Stimulated activated CD8-positive, alpha-beta memory T cell treated with anti-CD3 and anti-CD28 coated beads, Interleukin-7, amount 100 ng/mL, for 1 hour (primary cell): ENCODE data around the gene RPL14.
"Not testable (repeated sequence)": the region's sequence is repeated elsewhere in the genome, so short reads cannot be mapped to it uniquely, and the experiment has no call there.

Experiments used
- DNase-seq, 2 donors: peaks; one replicate each; pipeline ENCODE4 v3.0.0-alpha.2; 2020; ENCODE audit warnings: low read depth in 2 of 2

The RPL14 gene

DNA sequence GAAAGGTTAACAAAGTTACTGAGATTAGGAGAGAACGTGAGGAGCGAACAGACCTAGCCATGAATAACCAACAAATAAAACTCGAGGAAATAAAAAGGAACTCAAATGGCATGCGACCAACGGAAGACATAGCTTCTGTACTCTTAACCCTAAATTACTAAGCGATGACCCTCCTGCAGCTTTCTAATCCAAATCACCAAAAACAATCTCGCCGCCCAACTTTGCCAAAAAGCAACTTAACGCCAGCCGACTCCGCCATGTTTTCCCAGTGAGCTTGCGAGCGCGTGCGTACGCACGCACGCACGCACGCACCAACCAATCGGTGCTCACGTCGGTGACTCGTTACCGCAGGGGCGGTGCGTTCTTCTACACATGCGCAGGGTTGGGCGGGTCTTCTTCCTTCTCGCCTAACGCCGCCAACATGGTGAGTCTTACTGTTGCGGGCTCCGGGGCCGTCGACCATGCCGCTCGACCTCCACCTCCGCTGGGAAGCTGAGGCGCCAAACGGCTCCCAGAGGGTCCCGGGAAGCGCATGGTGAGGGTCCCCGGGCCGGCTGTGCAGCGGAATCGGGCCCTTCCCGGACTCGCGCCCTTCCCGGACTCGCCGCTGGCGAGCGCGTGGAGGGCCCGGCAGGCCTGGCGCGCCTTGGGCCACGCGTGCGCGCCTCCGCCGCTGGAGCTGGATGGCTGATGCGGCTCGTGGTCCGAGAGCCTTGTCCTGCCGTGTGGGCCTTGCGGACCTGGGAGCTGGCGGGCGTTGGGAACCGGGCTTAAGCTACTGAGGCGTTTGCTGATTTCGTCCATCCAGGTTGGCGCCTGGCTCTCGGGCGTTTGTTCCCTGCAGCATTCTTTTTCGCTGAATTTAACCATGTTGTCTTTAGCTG is at the start of gene RPL14:
Gene RPL14, plus strand, starts transcription at position 400 of the 884 bp plus-strand sequence. Its CDS starts 133 bp downstream, at position 533.
- peak; percentile 83 to 88 for DNase-seq

DNA sequence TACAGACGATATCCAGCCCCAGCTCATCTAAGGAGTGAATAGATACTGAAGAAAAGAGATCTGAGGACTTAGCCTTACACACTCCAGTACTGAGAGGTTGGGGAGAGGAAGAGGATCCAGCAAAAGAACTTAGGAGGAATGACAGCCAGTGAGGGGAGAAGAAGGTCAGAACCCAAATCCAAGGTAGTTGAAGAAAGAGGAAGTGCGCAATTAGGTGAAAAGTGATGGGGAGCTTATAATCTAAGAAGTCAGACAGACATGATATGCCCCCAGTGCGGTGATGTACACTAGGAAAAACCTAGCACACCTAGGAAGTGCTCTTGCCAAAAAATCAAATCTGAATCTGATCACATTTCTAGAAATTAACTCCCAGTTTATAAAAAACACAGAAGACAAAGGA is 49.5 kb upstream of the RPL14 start:
- DNase-seq: no peak

DNA sequence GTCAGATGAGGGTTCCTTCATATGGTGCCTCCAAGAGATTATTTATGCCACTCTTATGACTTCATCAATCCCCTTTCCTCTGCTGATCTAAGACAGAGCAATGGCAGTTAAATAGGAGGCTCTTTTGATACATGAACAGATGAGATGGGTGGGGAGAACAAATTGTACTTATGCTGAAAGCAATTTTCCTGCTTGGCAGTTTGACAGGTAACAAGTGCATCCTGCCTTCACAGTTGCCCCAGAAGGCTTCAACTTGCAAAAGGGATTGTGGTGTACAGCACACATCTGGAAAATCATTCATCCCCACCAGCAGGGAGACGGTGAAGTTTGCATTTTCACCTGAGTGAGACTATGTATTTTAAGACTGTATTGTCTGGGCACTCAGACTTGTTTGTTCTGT is 42.9 kb upstream of the RPL14 start:
- DNase-seq: no peak

DNA sequence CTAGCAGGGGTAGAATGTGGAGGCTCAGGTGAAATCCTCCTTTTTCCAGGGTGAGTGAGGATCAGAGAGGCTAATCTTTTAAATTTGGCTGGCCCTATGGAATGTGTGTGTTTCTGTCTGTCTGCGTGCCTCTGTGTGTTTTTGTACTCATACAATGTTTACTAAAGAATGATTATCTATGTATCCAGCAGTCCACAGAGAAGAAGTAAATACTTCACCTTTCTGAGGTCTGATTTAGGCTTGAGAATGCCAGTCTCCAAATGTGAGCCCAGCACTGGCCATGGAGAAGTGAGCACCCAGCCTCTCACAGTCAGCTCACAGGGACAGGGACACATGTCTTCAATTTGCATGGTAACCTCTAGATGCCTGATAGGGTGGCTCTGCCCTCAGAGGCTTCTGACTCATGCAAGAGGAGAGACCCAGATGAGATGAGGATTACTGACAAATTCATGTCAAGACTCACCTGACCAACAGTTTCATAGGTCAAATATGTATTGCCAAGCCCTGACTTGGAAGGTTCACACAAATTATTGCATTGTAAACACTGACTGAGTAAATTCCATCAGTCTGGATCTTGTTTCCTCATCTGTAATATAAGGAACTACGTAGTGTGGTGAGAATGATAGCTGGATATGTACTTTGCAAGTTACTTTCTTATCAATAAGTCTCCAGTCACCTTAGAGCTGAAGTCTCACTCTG is 39.1 kb upstream of the RPL14 start:
- DNase-seq: no peak

DNA sequence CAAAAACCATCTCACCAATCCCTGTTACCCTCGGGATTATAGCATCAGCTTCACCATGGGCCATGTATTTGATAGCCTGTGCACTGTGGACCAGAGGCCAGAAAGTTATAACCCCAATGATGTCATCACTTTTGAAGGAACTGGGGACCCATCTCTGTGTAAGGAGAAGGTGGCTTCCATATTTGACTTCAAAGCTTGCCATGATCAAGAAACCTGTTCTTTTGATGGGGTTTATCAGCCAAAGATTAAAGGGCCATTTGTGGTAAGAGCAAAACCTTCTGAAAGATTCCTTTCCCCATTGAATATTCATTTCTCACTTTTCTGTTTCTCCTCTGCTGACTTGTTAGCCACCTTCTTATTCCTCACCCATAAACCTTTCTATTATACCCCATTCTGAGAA is 34.3 kb upstream of the RPL14 start:
- no peak for DNase-seq

DNA sequence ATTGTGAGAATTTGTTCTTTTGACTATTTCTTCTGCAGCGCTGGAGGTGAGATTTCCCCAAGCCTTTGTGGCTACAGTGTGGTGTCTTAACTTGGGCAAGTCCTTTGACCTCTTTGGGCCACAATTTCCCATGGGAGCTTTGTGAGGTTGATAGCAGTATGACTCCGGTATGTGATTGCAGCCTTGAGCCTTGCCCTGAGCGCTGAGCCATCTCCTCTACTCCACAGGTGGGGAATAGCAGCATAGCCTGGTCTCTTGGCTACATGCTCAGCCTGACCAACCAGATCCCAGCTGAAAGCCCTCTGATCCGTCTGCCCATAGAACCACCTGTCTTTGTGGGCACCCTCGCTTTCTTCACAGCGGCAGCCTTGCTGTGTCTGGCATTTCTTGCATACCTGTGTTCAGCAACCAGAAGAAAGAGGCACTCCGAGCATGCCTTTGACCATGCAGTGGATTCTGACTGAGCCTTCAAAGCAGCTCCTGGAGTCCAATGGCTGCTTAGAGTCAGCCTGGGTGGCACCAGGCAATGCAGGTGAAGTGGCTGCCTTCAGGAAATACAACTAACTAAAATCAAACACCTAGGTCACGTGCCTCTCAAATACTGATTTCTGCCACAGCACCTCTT is 30.0 kb upstream of the RPL14 start:
- no peak for DNase-seq

DNA sequence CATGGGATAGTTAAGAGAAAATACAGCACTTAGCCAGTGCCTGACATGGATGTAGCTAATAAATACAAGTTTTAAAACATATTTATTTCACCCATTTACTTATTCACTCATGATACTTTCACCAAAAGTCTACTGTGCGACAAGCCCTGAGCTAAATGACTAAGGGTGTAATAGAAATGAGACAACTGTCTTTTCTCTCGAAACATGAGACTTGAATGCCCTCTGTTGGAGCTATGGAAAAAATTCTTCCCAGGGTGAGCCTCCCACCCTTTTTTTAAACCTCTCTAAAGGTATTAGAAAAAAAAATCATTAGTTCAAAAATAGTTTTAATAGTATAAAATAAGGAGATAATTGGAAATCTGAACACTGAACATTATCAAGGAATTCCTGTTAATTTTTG is 24.3 kb upstream of the RPL14 start:
- DNase-seq: no peak

DNA sequence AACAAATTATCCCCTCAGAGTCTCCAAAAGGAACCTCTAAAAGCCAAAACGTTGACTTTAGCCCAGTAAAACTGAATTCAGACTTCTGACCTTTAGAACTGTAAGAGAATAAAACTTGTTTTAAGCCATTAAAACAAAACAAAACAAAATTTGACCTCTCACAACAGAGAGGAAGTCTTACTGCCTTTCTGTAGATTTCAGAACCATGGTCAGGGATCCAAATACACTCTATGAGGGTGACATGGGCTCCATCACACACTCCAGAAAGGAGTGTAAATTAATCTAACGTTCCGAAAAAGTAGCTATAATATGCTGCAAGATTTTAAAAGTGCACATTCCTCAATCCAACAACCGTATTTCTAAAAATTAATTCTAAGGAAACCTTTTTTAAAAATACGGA is 19.2 kb upstream of the RPL14 start:
- no peak for DNase-seq

DNA sequence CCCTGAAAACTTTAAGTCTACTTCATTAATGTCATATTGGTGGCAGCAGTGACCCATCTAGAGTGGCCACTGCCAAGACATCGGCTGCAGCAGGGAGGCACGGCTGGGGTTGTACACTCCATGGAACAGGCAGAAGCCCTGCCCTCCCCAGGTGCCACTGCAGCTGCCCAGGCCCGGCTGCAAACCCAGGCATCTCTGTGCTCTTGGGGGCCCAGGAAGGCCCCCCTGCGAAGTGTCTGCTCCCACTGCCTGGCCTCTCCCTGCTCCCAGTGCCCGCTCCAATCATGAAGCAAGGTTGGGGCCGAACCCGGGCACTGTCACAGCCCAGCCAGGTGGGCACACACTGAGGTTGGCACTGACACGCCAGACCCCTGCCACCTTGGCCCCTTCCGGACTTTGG is 12.1 kb upstream of the RPL14 start:
- no peak for DNase-seq

DNA sequence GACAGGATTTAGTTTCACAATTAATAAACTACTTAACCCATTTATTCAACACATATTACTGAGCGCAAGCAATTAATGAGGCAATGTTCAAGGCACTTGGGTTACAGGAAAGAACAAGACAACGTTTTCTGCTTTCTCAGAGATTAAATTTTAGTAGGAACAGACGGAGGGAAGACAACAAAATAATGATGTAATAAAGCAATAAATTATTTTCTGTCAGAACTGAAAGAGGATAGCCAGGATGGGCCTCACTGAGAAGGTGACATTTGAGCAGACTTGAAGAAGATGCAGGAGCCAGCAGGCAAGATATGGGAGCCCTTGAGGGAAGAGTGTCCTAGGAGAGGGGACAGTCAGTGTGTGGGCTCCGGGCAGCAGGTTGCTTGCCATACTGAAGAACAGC is 11.3 kb upstream of the RPL14 start:
- no peak for DNase-seq

DNA sequence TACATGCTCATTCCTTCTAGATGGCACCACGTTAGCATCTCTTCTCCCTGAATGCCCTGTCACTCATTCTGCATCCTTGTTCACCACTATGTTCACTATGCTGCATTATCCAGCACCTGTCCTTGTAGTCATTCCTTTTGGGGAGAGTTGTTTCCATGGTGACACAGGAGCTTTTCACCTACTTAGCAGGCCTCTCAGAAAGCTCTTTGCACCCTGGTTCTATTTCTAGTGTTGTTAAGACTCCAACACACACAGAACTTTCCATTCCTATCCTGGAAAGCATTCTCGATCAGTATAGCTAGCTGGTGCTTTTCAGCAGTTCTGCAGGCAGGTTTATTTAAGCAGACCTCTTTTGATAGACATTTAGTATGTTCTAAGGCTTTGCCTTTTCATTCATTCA is 6.7 kb upstream of the RPL14 start:
- no peak for DNase-seq

DNA sequence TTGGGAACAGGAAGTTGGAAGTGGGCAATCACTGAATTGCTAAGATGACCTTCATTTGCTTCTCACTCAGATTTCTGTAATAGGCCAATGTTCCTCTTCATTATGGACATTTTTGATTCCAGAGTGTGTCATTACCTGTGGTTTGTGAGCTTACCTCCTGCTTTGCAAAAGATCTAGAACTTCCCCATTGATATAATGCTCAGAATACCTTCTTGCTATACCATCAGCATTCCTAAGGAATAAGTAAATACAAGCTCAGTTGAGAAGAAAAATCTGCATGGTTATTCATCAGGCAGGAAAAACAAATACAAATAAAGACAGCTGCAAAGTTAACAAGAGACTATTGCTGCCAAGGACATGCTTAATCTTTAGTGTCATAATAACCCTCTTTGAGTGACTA is 5.6 kb upstream of the RPL14 start:
- DNase-seq: no peak

DNA sequence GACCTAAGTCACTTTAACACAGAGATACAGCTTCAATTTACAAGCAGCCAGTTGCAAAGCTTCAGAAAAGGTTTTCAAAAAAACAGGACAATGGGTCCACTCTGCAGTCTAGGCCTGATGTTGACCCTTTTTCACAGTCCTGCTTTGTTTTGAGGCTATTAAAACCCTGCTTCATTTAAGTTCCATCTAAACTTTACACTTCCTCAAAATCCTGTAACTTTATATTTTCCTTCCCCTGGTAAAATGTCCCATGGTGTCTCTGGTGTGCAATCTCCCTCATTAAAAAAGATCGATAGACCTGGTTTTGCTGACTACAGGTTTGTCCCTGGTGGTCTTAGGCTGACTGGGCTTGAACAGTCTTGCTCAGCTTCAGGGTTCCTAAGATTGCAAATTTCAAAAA is 5.1 kb upstream of the RPL14 start:
- DNase-seq: no peak

DNA sequence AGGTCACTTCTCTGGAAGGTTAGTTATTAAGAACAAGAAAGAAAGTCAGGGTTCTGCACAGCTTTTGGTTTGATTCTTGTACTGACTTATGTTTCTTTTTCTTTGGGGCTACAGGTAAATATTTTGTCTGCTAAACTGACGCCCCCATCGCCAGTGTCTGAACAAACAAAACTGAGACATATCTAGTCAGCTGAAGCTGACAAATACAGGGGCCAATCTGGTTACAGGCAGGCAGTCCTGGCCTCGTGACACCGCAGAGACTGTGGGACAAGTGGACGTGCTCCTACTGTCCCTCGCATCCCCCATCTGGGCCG is 4.6 kb upstream of the RPL14 start:
- no peak for DNase-seq

DNA sequence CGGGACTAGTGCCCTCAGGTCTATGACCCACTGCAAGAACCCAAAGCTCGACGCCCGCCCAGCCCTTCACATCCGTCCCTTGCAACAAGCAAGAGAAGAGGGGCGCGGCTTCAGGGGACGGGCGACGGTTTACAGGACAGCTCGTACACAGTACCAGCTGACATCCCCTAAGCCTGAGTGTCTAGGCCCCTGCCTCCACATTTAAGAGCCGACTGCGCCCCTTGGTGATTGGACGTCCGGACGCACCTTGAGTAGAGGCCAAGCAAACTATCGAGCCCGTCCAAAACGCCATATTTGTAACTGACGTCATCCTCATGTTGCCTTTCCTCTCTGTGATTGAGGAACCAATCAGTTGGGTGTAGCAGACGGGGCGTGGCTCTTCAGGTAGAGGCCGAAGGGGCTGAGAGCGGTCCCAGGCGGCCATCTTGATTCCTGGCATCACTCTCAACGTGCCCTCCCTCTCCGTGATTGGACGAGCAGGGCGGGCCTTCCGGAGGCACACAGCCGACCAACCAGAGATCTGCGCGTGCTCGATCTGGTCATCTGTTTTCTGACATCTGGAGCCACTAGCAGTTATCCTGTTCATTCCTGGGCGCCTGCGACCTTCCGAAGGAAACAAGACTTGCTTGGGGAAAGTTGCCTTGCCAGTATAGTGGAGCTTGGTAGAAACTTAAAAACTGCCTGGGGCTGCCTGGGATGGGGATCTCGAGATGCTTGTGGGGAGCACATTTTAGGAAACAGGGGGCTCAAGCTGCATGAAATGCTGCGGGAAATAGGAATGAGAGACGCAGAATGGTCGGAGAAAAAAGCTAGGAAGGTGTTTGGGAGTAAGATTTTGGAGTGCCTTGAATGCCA is 4.0 kb upstream of the RPL14 start:
- peak; percentile 86 for DNase-seq

DNA sequence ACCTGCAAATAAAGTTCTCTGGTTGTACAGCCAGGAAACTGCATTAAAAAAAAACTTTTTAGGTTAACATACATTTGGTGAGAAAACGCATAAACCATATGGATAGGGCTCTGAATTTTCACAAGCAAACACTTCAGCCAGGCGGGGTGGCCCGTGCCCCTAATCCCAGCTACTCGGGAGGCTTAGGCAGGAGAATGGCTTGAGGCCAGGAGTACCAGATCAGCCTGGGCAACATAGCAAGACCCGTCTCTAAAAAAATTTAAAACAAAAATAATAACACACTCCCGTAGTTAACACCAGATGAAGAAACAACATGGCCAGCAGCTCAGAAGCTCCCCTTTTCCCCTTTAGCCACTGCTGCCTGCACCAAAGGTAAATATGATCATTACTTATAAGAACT is 3.2 kb upstream of the RPL14 start:
- DNase-seq: no peak

DNA sequence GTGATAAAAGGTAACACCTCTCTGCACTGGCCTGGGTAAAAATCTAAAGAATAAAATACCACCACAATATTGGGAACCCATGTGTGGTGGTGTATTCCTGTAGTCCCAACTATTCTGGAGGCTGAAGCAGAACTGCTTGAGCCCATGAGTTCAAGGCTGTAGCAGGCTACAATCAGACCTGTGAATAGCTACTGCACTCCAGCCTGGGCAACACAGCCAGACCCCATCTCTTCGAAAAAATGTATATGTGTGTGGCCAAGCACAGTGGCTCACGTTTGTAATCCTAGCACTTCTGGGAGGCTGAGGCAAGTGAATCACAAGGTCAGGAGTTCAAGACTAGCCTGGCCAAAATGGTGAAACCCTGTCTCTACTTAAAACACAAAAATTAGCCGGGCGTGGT is 1.8 kb upstream of the RPL14 start:
- no peak for DNase-seq

DNA sequence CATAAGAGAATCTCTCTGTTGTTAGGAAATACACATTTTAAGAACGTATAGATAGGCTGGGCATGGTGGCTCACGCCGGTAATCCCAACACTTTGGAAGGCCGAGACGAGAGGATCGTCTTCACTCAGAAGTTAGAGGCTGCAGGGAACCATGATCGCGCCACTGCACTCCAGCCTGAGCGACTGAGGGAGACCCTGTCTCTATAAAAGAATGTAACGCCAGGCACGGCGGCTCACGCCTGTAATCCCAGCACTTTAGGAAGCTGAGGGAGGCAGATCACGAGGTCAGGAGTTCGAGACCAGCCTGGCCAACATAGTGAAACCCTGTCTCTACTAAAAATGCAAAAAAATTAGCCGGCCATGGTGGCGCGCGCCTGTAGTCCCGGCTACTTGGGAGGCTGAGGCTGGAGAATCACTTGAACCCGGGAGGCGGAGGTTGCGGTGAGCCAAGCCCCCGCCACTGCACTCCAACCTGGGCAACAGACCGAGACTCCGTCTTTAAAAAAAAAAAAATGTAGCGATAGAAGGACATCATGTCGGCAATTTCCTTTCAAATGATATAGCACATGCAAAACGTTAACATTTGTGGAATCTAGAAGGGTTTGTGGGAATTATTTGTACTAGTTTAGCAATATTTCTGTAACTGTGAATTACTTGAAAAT is 730 bp upstream of the RPL14 start:
- DNase-seq: no peak

DNA sequence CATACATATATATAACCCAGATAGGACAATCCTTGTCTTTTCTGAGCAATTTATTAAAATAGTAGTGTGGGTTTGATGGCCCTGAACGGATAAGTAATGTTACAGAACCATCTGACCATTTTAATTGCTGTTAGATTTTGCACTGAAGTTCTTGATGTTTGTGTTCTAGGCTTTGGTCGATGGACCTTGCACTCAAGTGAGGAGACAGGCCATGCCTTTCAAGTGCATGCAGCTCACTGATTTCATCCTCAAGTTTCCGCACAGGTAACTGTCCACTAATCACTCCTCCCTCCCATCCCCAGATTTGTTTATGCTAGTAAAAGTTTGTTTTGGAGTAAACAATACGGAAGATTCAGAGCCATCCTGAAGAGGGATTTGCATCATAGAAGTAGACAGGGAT is 1.3 kb downstream of the RPL14 start:
- no peak for DNase-seq

DNA sequence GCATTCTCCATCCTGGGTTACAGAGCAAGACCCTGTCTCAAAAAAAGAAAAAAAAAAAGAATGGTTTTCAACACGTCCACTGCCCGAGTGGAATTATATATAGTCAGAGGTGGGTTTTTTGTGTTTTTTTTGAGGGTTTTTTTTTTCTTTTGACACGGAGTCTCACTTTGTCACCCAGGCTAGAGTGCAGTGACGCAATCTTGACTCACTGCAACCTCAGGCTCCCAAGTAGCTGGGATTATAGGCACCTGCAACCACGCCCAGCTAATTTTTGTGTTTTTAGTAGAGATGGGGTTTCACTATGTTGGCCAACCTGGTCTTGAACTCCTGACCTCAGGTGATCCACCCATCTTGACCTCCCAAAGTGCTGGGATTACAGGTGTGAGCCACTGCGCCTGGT is 3.3 kb downstream of the RPL14 start:
- DNase-seq: not testable (repeated sequence)

DNA sequence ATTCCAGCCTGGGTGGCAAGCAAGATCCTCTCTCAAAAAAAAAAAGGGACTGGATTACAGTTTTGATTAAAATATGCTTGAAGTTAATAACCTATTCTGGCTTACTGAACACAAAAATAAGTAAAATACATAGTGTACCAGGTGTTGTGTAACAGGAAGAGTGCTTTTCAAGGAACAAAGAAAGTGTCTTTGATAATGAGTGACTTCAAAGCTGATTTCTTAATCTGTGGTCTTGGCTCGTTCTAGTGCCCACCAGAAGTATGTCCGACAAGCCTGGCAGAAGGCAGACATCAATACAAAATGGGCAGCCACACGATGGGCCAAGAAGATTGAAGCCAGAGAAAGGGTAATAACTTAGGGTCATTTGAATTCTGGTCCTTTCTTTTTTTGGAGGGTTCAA is 4.0 kb downstream of the RPL14 start:
- no peak for DNase-seq

DNA sequence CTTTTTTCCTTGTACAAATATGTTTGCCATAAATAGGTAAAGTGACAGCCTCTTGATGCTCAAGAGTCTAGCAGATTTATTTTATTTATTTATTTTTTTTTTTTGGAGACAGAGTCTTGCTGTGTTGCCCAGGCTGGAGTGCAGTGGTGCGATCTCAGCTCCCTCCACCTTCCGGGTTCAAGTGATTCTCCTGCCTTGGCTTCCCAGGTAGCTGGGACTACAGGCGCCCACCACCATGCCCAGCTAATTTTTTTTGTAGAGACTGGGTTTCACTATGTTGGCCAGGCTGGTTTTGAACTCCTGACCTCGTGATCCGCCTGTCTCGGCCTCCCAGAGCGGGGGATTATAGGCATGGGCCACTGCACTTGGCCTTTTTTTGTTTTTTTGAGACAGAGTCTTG is 5.7 kb downstream of the RPL14 start:
- DNase-seq: not testable (repeated sequence)
